ENCODE data around the gene ELOA.

Gene ELOA

DNA sequence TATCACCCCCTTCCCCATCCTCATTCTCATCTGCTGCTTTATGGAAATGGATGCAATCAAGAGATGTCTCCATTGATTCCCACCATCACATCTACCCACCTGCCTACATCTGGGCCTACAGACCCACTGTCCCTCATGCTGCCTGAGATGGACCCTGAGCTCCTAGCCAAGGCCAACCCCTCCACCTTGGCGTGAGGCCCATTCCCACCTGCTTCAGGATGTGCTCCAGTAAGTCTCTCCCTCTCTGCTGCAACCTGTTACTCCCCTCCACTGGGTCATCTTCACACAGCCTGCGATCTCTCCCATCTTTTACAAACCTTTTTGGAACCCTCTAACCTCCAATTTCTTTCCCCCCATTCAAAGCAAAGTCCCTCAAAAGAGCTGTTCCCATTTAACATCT is 61.8 kb downstream of the ELOA start:
- TF ChIP-seq CTCF (IDR thresholded peaks at IDR 0.05), result no peak

DNA sequence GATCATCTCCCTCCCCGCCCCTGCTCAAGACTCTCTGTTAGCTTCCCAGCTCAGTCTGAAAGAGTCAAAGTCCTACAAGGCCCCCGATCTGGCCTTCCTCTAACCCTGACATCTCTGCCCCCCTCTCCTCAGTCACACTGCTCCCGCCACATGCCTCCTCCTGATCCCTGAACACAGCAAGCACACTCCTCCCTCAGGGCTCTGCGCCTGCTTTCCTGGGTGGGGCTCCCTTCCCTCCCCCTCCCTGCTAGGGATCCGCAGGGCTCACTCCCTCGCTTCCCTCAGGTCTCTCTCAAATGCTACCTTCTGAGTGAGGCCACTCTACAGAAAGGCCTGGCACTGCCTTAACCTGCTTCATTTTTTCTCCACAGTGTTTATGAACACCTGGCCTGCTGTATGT is 63.0 kb downstream of the ELOA start:
- no peak for TF ChIP-seq CTCF (IDR thresholded peaks at IDR 0.05)

GRCh38 chr1:23807453-23807852 is 64.2 kb downstream of the ELOA start:
- TF ChIP-seq CTCF (IDR thresholded peaks at IDR 0.05), result no peak

DNA sequence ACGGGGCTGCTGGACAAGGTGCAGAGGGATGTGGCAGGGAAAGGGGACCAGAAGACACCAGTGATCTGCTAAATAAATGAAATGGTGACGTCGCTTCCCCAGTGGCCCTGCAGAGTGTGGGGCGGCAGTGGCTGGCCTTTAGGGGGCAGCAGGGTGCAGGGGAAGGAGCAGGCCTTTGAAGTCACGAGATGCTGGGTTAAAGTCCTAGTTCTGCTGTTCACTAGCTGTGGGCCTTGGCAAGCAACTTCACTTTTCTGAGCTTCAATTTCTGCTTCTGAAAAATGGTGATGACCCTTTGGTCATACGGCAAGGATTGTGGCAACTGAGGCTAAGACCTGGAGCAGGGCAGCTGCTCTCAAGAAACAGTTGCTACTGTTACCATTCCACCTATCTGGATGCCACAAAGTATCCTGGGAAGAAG is 66.5 kb downstream of the ELOA start:
- peak; percentile 60 for TF ChIP-seq CTCF (IDR thresholded peaks at IDR 0.05)

- peak; percentile 62 for TF ChIP-seq CTCF (IDR thresholded peaks at IDR 0.05)
Observed at GRCh38 chr1:23810818-23811540, 67.7 kb downstream of the ELOA start.
